Mesodermal cell (in vitro differentiated cells): ENCODE data around the gene MPHOSPH6. TPM values are rescaled to one million over a fixed set of nuclear protein-coding genes. Genes with fewer than 3 reads are reported as not detected.
"Not testable (repeated sequence)": the region's sequence is repeated elsewhere in the genome, so short reads cannot be mapped to it uniquely, and the experiment has no call there.

Experiments used
- H3K27ac ChIP-seq: 2 replicates; pipeline ENCODE4 v1.7.0; 2013; ENCODE audit warnings: mild to moderate bottlenecking, low read depth, low read length, moderate library complexity; ENCODE audit not compliant: severe bottlenecking
- H3K36me3 ChIP-seq: 2 replicates; pipeline ENCODE4 v1.7.1; 2013; ENCODE audit warnings: mild to moderate bottlenecking, low read length, moderate library complexity; ENCODE audit not compliant: control insufficient read depth, insufficient read depth
- H3K4me1 ChIP-seq: one replicate; pipeline ENCODE4 v1.7.1; 2013; ENCODE audit warnings: mild to moderate bottlenecking, low read length; ENCODE audit not compliant: insufficient read depth, control insufficient read depth, poor library complexity, severe bottlenecking
- H3K4me3 ChIP-seq: 2 replicates; pipeline ENCODE4 v1.7.0; 2013; ENCODE audit warnings: low read length, control low read depth, mild to moderate bottlenecking; ENCODE audit not compliant: insufficient read depth, poor library complexity, severe bottlenecking; ENCODE audit errors: extremely low read depth
- H3K9me3 ChIP-seq: 2 replicates; pipeline ENCODE4 v1.7.1; 2013; ENCODE audit warnings: mild to moderate bottlenecking, low read length, moderate library complexity; ENCODE audit not compliant: control insufficient read depth
- WGBS, 2 experiments: methylation state at CpG; one replicate each; pipeline ENCODE4 v1.1.5; 2013; ENCODE audit warnings: missing lambda C conversion rate in 2 of 2; ENCODE audit not compliant: insufficient coverage in 2 of 2; 5-methylcytosine and 5-hydroxymethylcytosine counted together
- polyA plus RNA-seq, 2 experiments: library from polyadenylated mRNA; stranded (reverse); fragments of 50-300 nt; gene quantifications; one replicate each; pipeline ENCODE4 v1.2.3, GENCODE V29; 2013

MPHOSPH6 gene
- 28.6 TPM for polyA plus RNA-seq (2013, experiment 1 of 2)
- polyA plus RNA-seq (2013, experiment 2 of 2), result 34.5 TPM

DNA sequence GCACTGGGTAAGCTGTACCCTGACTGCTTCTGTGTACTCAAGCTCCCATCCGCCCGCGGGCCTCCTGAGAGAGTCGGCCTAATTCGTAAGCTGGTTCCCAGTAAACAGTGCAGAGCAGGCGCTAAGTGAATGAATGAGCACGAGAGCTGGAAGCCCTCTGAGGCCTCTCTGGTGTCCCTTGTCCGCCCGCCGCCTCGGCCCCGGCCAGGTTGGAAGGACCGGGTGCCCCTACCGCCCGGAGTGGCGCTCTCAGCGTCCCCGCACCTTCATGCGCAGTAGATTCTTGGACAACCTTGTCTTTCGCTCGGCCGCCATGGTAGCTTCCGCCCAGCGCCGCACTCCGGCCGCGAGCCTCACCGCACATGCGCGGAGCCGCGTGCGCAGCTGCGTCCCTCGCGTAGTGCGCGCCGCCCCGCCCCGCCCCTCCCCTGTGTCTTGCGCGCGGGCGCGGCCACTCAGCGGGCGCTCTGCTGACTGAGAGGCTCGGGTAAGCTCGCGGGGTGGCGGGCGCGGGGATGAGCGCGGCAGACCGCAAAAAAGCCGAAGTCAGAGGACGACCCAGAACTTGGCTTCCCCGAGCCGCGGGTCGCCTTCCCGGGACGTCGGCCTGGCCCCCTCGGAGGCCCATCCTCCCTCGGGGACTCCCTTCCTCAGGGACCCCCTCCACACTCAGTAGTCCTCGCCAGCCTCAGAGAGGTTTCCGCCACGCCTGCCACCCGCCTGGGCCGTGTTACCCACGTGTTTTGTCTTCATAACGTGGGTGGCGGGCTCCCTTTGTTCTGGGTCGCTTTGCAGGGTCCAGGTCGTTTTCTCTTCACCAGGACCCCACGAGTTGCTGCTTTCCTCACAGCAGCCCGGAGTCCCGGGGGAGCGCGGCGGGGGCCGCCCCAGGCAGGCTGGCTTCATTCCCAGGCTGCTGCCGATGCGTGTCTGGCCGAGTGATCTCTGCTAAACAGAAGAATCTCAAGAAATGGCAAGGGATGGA, at the start of gene MPHOSPH6:
TSS of gene MPHOSPH6 (minus strand) at position 364 of the 985 bp plus-strand sequence. CDS start at position 315, 49 bp downstream.
- WGBS, 2 experiments, result 1 to 2% methylated on average over 66 to 79 of the region's 89 CpGs
- H3K9me3 ChIP-seq, result peaks cover 6% of the 10 kb centered on the region
- peaks cover 33% of the 10 kb centered on the region for H3K36me3 ChIP-seq
- H3K4me3 ChIP-seq, result peak within 1 kb of the TSS; percentile 57
- H3K4me1 ChIP-seq, result no peaks in the 10 kb centered on the region
- peak within 1 kb of the TSS; percentile 74 for H3K27ac ChIP-seq

DNA sequence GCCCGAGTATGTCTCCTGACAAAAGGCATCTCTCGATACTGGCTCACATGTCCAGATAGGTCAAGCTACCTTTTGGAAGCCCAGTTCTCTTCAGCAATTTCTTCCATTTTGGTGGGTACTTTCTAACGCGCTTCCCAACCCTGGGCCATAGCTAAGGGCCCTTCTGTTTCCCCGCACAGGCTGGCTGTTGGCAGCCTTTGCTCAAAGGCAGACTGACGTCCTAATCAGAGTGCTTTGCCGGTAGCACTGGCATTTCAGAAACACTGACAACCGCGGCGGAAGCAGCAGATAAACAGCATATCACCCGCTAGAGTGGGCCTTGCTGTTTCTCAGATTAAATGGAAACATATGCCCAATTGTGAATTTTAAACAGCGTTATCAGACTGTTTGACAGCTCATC, 49.3 kb upstream of the MPHOSPH6 start:
- Histone ChIP-seq H3K36me3 (no peaks in the 10 kb centered on the region), H3K4me1 (no peaks in the 10 kb centered on the region), H3K4me3 (no peak overlapping the region), H3K27ac (no peak overlapping the region), H3K9me3 (no peaks in the 10 kb centered on the region)
- WGBS, 2 experiments, result 84 to 88% methylated on average over 12 of the region's 12 CpGs

- H3K4me1 ChIP-seq, H3K9me3 ChIP-seq, H3K4me3 ChIP-seq, H3K27ac ChIP-seq, H3K36me3 ChIP-seq: not testable (repeated sequence)
- 88 to 96% methylated on average over 8 to 9 of the region's 9 CpGs for WGBS, 2 experiments
Measured at GRCh38 chr16:82209314-82209713, 39.3 kb upstream of the MPHOSPH6 start.

- no peaks in the 10 kb centered on the region for H3K9me3 ChIP-seq
- H3K4me3 ChIP-seq, result no peak overlapping the region
- no peak overlapping the region for H3K27ac ChIP-seq
- H3K36me3 ChIP-seq, result no peaks in the 10 kb centered on the region
- no peaks in the 10 kb centered on the region for H3K4me1 ChIP-seq
Measured at GRCh38 chr16:82203198-82203597, 33.2 kb upstream of the MPHOSPH6 start.

DNA sequence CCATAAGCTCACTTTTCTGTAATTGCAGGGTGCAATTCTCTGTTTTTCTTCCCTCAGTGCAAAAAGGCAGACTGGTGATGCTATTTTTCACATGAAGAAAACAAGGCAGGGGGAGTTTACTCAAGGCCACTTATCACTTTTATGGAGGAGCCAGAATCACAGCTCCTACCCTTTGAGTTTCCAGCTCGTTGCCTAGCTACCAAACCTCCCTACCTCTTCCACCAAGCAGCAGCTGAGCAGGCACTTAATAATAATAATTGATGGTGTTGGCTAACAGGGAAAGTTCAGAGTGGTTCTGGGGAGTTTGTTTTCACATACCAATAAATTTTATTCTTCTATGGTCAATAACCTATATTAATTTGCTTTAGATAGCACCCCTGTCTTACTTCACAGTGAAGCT, 31.9 kb upstream of the MPHOSPH6 start:
- Histone ChIP-seq H3K36me3 (no peaks in the 10 kb centered on the region), H3K27ac (no peak overlapping the region), H3K4me3 (no peak overlapping the region), H3K9me3 (no peaks in the 10 kb centered on the region), H3K4me1 (no peaks in the 10 kb centered on the region)
- no CpG with 5 or more reads among the region's 1 CpG for WGBS, 2 experiments

GRCh38 chr16:82201351-82201750, 31.3 kb upstream of the MPHOSPH6 start:
- Histone ChIP-seq H3K4me3 (no peak overlapping the region), H3K27ac (no peak overlapping the region), H3K4me1 (no peaks in the 10 kb centered on the region), H3K36me3 (no peaks in the 10 kb centered on the region), H3K9me3 (no peaks in the 10 kb centered on the region)
- no CpG with 5 or more reads among the region's 2 CpGs for WGBS, 2 experiments

DNA sequence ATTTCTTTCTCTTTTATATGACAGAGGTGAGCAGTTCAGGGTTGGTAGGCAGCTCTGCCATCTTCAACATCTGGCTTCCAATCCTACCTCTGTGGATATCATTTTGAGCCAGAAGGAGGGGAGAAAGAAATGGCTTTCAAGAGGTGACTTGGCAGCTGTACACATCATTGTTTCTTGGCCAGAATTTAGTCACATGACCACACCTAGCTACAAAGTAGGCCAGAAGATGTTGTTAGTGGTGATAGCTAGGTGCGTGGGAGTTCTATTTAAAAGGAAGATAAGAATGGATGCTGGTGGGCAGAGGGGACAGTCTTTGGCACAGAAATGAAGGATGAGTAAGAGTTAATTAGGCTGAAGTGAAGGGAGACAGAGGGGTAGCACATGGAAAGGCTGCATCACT, 29.2 kb upstream of the MPHOSPH6 start:
- WGBS, 2 experiments, result 100% methylated on average over 1 of the region's 1 CpG
- Histone ChIP-seq H3K36me3 (no peaks in the 10 kb centered on the region), H3K27ac (no peak overlapping the region), H3K4me1 (no peaks in the 10 kb centered on the region), H3K9me3 (no peaks in the 10 kb centered on the region), H3K4me3 (no peak overlapping the region)

DNA sequence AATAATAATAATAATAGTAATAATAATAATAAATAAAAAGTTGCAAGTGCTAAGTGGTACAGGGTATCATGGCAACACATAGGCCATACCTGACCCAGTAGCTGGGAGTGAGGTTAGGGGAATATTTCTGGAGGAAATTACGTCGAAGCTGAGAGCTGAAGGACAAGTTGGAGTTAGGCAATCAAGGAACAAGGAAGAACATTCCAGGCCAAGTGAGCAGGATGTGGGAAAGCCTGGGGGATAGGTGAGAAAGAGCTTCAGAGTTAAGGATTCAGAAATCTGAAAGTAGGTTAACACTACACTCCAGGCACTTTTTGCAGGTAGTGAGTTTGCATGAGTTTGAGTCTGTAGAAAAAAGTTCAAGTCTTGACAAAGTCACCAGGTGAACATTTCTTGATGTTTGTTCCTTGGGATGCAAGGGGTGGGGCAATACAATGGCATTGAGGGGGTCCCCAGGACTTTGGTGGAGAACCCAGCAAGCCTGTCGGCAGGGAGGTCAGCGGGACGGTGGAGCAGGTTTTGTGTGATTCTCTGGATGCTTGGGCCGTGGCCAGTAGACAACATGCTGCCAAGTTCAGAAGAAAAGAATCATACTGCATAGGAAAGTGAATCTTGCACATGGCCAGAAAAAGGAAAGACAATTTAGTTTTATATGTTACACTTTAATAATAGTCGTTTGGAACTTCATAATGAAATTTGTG, 27.7 kb upstream of the MPHOSPH6 start:
- Histone ChIP-seq H3K4me1 (no peaks in the 10 kb centered on the region), H3K4me3 (no peak overlapping the region), H3K36me3 (no peaks in the 10 kb centered on the region), H3K27ac (no peak overlapping the region), H3K9me3 (no peaks in the 10 kb centered on the region)
- 83 to 90% methylated on average over 5 to 6 of the region's 7 CpGs for WGBS, 2 experiments

DNA sequence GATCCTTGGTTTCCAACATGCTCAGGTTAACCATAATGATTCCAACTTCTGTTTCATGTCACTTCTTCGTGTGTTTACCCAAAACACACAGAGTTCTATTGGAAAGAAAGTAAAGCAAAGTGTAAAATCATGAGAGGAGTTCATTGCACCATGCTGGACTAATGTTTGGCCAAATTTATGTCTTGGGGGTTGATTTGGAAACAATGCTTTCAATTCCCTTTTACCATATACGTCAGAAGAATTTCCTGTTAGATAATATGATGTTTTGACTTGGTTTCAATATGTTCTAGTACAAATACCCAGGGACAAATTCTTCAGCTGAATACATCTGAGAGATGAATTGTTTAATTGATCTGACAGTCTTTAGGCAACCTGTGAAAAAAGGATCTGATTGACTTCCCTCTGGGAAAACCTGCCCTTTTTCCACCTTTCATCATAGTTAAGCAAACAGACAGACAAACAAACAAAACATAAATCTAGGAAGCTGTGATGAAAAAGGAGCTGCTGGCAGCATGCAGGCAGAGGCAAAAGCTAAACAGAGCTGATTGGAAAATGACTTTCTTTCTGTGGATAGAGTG, 26.0 kb upstream of the MPHOSPH6 start:
- Histone ChIP-seq H3K27ac (no peak overlapping the region), H3K9me3 (no peaks in the 10 kb centered on the region), H3K4me1 (no peaks in the 10 kb centered on the region), H3K4me3 (no peak overlapping the region), H3K36me3 (no peaks in the 10 kb centered on the region)
- WGBS, 2 experiments, result no CpG with 5 or more reads among the region's 2 CpGs

GRCh38 chr16:82194086-82194485, 24.1 kb upstream of the MPHOSPH6 start:
- WGBS, 2 experiments, result no CpG with 5 or more reads among the region's 1 CpG
- no peak overlapping the region for H3K27ac ChIP-seq
- no peak overlapping the region for H3K4me3 ChIP-seq
- H3K9me3 ChIP-seq, result no peaks in the 10 kb centered on the region
- no peaks in the 10 kb centered on the region for H3K4me1 ChIP-seq
- H3K36me3 ChIP-seq, result no peaks in the 10 kb centered on the region
